Caco-2 (cell line): ENCODE data around the gene SUMO3. TPM values are rescaled to one million over a fixed set of nuclear protein-coding genes. Genes with fewer than 3 reads are reported as not detected.

Source experiments
- BruUV-seq: library from RNA; stranded (reverse); fragments of 400-500 nt; replicated peaks from 2 replicates; lab custom pipeline; 2021; lab: Mats Ljungman, UMichigan
- CTCF ChIA-PET: fragments of 300-600 bp; sonication (Branson Sonifier 250); formaldehyde crosslinking; loops from one replicate; lab custom pipeline; 2022; ENCODE audit warnings: antibody characterized with exemption; lab: Charles Lee
- POLR2A ChIA-PET: fragments of 300-600 bp; sonication (Branson Sonifier 250); formaldehyde crosslinking; loops from one replicate; lab custom pipeline; 2022; ENCODE audit warnings: antibody characterized with exemption; lab: Charles Lee
- DNase-seq, 2 experiments: peaks; one replicate each; pipeline versions ENCODE4 v3.0.0 to v3.0.0-alpha.2; 2020 to 2022
- H3K27me3 ChIP-seq: replicated peaks from 2 replicates; pipeline ENCODE4 v1.6.0; 2011; ENCODE audit warnings: low read length; ENCODE audit not compliant: control insufficient read depth, insufficient read depth
- H3K36me3 ChIP-seq: 2 replicates; pipeline ENCODE4 v1.5.1; 2011; ENCODE audit warnings: low read length; ENCODE audit not compliant: control insufficient read depth, insufficient read depth
- H3K4me1 ChIP-seq: fragments of 250-450 bp; sonication (Bioruptor Pico); 2 replicates; pipeline ENCODE4 v1.5.1; 2020; ENCODE audit warnings: mild to moderate bottlenecking
- H3K4me3 ChIP-seq: 2 replicates; pipeline ENCODE4 v1.5.1; 2011; ENCODE audit warnings: low read depth, mild to moderate bottlenecking, control low read depth, low read length
- H3K9me3 ChIP-seq: fragments of 250-450 bp; sonication (Bioruptor Pico); 2 replicates; pipeline ENCODE4 v1.5.1; 2020; ENCODE audit warnings: mild to moderate bottlenecking, moderate library complexity
- H3K27ac Mint-ChIP-seq: one replicate; pipeline ENCODE4 v1.8.0; 2022; ENCODE audit warnings: mixed read lengths; ENCODE audit not compliant: unreplicated experiment
- H3K27me3 Mint-ChIP-seq: one replicate; pipeline ENCODE4 v1.8.0; 2022; ENCODE audit warnings: mixed read lengths; ENCODE audit not compliant: insufficient read depth, unreplicated experiment
- H3K36me3 Mint-ChIP-seq: one replicate; pipeline ENCODE4 v1.8.0; 2022; ENCODE audit warnings: mild to moderate bottlenecking, mixed read lengths; ENCODE audit not compliant: insufficient read depth, unreplicated experiment
- H3K4me1 Mint-ChIP-seq: one replicate; pipeline ENCODE4 v1.8.0; 2022; ENCODE audit warnings: low read depth, mixed read lengths; ENCODE audit not compliant: unreplicated experiment
- H3K4me3 Mint-ChIP-seq: one replicate; pipeline ENCODE4 v1.8.0; 2022; ENCODE audit warnings: mild to moderate bottlenecking, moderate library complexity, mixed read lengths; ENCODE audit not compliant: unreplicated experiment
- H3K9me3 Mint-ChIP-seq: one replicate; pipeline ENCODE4 v1.8.0; 2022; ENCODE audit warnings: mixed read lengths; ENCODE audit not compliant: unreplicated experiment
- CTCF ChIP-seq, 2 experiments: fragments of 200-600 bp in 1 of 2; IDR thresholded peaks; 1 replicate in 1 of 2; 2 replicates in 1 of 2; pipeline versions ENCODE4 v1.5.1 to v1.8.0; 2011 to 2022; ENCODE audit warnings: antibody characterized with exemption in 1 of 2, control low read depth in 1 of 2, inconsistent platforms in 1 of 2, low read depth in 1 of 2, low read length in 1 of 2, mild to moderate bottlenecking in 1 of 2, moderate library complexity in 1 of 2; ENCODE audit not compliant: insufficient read depth in 1 of 2, severe bottlenecking in 1 of 2, unreplicated experiment in 1 of 2
- intact Hi-C: fragments of 100-400 bp; cut with micrococcal nuclease; formaldehyde crosslinking; loops from one replicate; pipeline ENCODE4 v1.10.0; 2022; ENCODE audit not compliant: unreplicated experiment
- total RNA-seq: library from RNA; stranded (reverse); gene quantifications from 2 replicates; pipeline ENCODE4 v1.2.3, GENCODE V29; 2022

Gene SUMO3
- total RNA-seq, 1 experiment from 2014 or later = 118 TPM

DNA sequence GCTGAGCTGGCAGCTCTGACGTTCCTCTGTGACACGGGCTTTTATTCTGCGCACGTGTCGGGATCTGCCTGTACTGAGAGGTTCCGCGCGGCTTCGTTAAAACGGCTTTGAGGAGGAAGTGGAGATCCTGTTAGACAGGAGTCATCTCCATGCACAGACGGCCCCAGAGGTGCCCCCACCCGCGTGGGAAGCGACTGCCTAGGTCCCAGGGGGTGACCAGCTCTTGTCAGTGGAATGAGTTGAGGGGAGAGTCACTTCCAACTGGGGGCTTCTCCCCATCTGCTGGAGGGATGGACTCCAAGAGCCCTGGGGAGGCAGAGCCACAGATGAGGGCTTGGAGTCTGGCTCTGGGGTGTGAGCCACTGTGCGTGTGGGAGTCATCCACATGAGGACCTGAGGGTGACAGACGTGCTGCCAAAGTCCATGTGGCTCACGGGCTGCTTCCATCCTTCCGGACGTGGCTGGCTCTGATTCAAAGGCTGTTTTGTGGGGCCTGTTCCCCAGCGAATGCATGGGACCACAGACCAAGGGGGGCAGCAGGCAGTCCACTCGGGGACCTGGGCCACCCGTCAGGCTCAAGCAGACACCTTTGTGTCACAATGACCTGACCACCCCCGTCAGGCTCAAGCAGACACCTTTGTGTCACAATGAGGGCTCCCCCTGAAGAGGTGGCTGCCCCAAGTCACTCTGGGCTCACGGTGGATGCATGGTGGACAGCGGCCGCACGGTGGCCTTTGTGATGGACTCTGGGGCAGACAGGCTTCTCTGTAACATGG, 28.8 kb upstream of the SUMO3 start:
- Mint-ChIP-seq H3K9me3 (no peaks in the 10 kb centered on the region), H3K4me1 (peaks cover 6% of the 10 kb centered on the region), H3K27ac (peak overlapping the region; percentile 48), H3K36me3 (peaks cover 67% of the 10 kb centered on the region), H3K27me3 (no peaks in the 10 kb centered on the region), H3K4me3 (peak overlapping the region; percentile 29)
- no peaks in the 10 kb centered on the region for H3K9me3 ChIP-seq
- H3K4me1 ChIP-seq = peaks cover 37% of the 10 kb centered on the region
- H3K36me3 ChIP-seq = no peaks in the 10 kb centered on the region; the same call in 1 of the 2 replicates
- intact Hi-C loops = no loop called here
- DNase-seq = peak in 1 of 2 experiments; percentile 34
- CTCF ChIA-PET = no interaction called here
- POLR2A ChIA-PET = no interaction called here
- H3K27me3 ChIP-seq = no peaks in the 10 kb centered on the region
- no peak overlapping the region for H3K4me3 ChIP-seq
- no TSS peak for BruUV-seq
- TF ChIP-seq CTCF (IDR thresholded peaks at IDR 0.05; ENCODE audit: insufficient read depth in 1 of 2, low read depth in 1 of 2, low read length in 1 of 2, severe bottlenecking in 1 of 2, unreplicated experiment in 1 of 2) = no peak

- DNase-seq = no peak
- no peaks in the 10 kb centered on the region for H3K27me3 ChIP-seq
- intact Hi-C loops = no loop called here
- no TSS peak for BruUV-seq
- H3K4me1 ChIP-seq = peaks cover 37% of the 10 kb centered on the region
- H3K4me1 Mint-ChIP-seq = peaks cover 6% of the 10 kb centered on the region
- H3K36me3 Mint-ChIP-seq = peaks cover 62% of the 10 kb centered on the region
- TF ChIP-seq CTCF (IDR thresholded peaks at IDR 0.05; ENCODE audit: insufficient read depth in 1 of 2, low read depth in 1 of 2, low read length in 1 of 2, severe bottlenecking in 1 of 2, unreplicated experiment in 1 of 2) = no peak
- no peaks in the 10 kb centered on the region for H3K9me3 Mint-ChIP-seq
- H3K9me3 ChIP-seq = no peaks in the 10 kb centered on the region
- ChIA-PET POLR2A (no interaction called here), CTCF (no interaction called here)
- no peaks in the 10 kb centered on the region; the same call in 1 of the 2 replicates for H3K36me3 ChIP-seq
- H3K27me3 Mint-ChIP-seq = no peaks in the 10 kb centered on the region
- peak overlapping the region; percentile 48 for H3K27ac Mint-ChIP-seq
- H3K4me3 ChIP-seq = no peak overlapping the region
- H3K4me3 Mint-ChIP-seq = peak overlapping the region; percentile 29
These were observed 28.3 kb upstream of the SUMO3 start for GRCh38 chr21:44846224-44846484.

GRCh38 chr21:44845418-44846223, 27.8 kb upstream of the SUMO3 start:
- Mint-ChIP-seq H3K27me3 (no peaks in the 10 kb centered on the region), H3K27ac (peak overlapping the region; percentile 48), H3K36me3 (peaks cover 57% of the 10 kb centered on the region), H3K4me3 (peak overlapping the region; percentile 29), H3K4me1 (peaks cover 6% of the 10 kb centered on the region), H3K9me3 (no peaks in the 10 kb centered on the region)
- POLR2A ChIA-PET = no interaction called here
- H3K4me1 ChIP-seq = peaks cover 36% of the 10 kb centered on the region
- intact Hi-C loops = no loop called here
- CTCF ChIA-PET = no interaction called here
- DNase-seq = peak; percentile 55 to 57
- H3K4me3 ChIP-seq = no peak overlapping the region
- no TSS peak for BruUV-seq
- H3K36me3 ChIP-seq = no peaks in the 10 kb centered on the region; the same call in 1 of the 2 replicates
- no peaks in the 10 kb centered on the region for H3K27me3 ChIP-seq
- TF ChIP-seq CTCF (IDR thresholded peaks at IDR 0.05; ENCODE audit: insufficient read depth in 1 of 2, low read depth in 1 of 2, low read length in 1 of 2, severe bottlenecking in 1 of 2, unreplicated experiment in 1 of 2) = peak; percentile 15 to 21
- no peaks in the 10 kb centered on the region for H3K9me3 ChIP-seq
